CD4-positive, alpha-beta T cell (primary cell): ENCODE results near the gene TMEM208. TPM values are rescaled to one million over a fixed set of nuclear protein-coding genes. Genes with fewer than 3 reads are reported as not detected.
A peak's percentile ranks its signal among the peaks of the same experiment; 100 is the strongest.

ENCODE experiments used
- ATAC-seq: fragments of 200-7000 bp; cut with Tn5 transposase; one replicate; pipeline ENCODE4 v1.10.0; 2022; ENCODE audit warnings: mild to moderate bottlenecking; ENCODE audit not compliant: poor library complexity
- CTCF ChIA-PET: fragments of 350-600 bp; sonication (Branson Sonifier 250); formaldehyde crosslinking; loops from one replicate; lab custom pipeline; 2021; ENCODE audit warnings: antibody characterized with exemption, inconsistent platforms; lab: Charles Lee
- POLR2A ChIA-PET: fragments of 350-600 bp; sonication (Branson Sonifier 250); formaldehyde crosslinking; loops from one replicate; lab custom pipeline; 2021; ENCODE audit warnings: antibody characterized with exemption, inconsistent platforms; lab: Charles Lee
- DNase-seq, 14 experiments: peaks; one replicate each; pipeline ENCODE4 v3.0.0-alpha.2; 2013 to 2020; ENCODE audit warnings: mixed read lengths in 2 of 14
- H3K27ac ChIP-seq, 2 donors: one replicate each; pipeline versions ENCODE4 v1.5.1 to v1.7.0; 2013; ENCODE audit warnings: low read length in 2 of 2, low read depth in 1 of 2, mild to moderate bottlenecking in 1 of 2
- H3K27me3 ChIP-seq, 2 experiments: 1 replicate in 1 of 2; 2 replicates in 1 of 2; pipeline versions ENCODE4 v1.6.1 to v1.7.0; 2013; ENCODE audit warnings: low read length in 2 of 2, control low read depth in 1 of 2, mild to moderate bottlenecking in 1 of 2, moderate library complexity in 1 of 2; ENCODE audit not compliant: insufficient read depth in 2 of 2, control insufficient read depth in 1 of 2
- H3K36me3 ChIP-seq: one replicate; pipeline ENCODE4 v1.6.1; 2013; ENCODE audit warnings: low read length, control low read depth; ENCODE audit not compliant: insufficient read depth
- H3K4me1 ChIP-seq: one replicate; pipeline ENCODE4 v1.6.1; 2013; ENCODE audit warnings: low read length, control low read depth; ENCODE audit not compliant: insufficient read depth
- H3K4me3 ChIP-seq: one replicate; pipeline ENCODE4 v1.5.1; 2013; ENCODE audit warnings: mild to moderate bottlenecking, low read length, moderate library complexity
- H3K9me3 ChIP-seq, 2 experiments: 1 replicate in 1 of 2; 2 replicates in 1 of 2; pipeline versions ENCODE4 v1.6.1 to v1.7.0; 2013; ENCODE audit warnings: low read length in 2 of 2, mild to moderate bottlenecking in 2 of 2, control low read depth in 1 of 2, moderate library complexity in 1 of 2; ENCODE audit not compliant: control insufficient read depth in 1 of 2, insufficient read depth in 1 of 2
- H3K27ac Mint-ChIP-seq: one replicate; pipeline ENCODE4 v1.8.0; 2020; ENCODE audit warnings: mixed read lengths
- H3K27me3 Mint-ChIP-seq: one replicate; pipeline ENCODE4 v1.8.0; 2021; ENCODE audit warnings: mixed read lengths
- H3K36me3 Mint-ChIP-seq: one replicate; pipeline ENCODE4 v1.8.0; 2021; ENCODE audit warnings: low read depth, mixed read lengths
- H3K4me1 Mint-ChIP-seq: one replicate; pipeline ENCODE4 v1.8.0; 2021; ENCODE audit warnings: low read depth, mixed read lengths
- H3K4me3 Mint-ChIP-seq: one replicate; pipeline ENCODE4 v1.8.0; 2020; ENCODE audit warnings: mild to moderate bottlenecking, mixed read lengths
- H3K9me3 Mint-ChIP-seq: one replicate; pipeline ENCODE4 v1.8.0; 2020; ENCODE audit warnings: mixed read lengths
- intact Hi-C, 2 experiments: fragments of 100-400 bp; cut with DNase I in 1 of 2; cut with micrococcal nuclease in 1 of 2; formaldehyde crosslinking; loops; one replicate each; pipeline versions ENCODE4 v1.15.1 to v1.9.0; 2023 to 2025; cut with DNase I, micrococcal nuclease
- total RNA-seq, 174 experiments: library from RNA in 2 of 174; stranded (reverse) in 2 of 174; gene quantifications; one replicate each; pipeline ENCODE4 v1.2.3 and lab custom pipeline; 2021 to 2026
- TF ChIP-seq, protein P1 (sequence below): fragments of 200-600 bp; IDR thresholded peaks from one replicate; pipeline ENCODE4 v1.8.0; 2022; ENCODE audit warnings: antibody characterized with exemption, mild to moderate bottlenecking

The TMEM208 gene
- total RNA-seq, 2 experiments from 2014 or later = 35.8 to 37.6 TPM

DNA sequence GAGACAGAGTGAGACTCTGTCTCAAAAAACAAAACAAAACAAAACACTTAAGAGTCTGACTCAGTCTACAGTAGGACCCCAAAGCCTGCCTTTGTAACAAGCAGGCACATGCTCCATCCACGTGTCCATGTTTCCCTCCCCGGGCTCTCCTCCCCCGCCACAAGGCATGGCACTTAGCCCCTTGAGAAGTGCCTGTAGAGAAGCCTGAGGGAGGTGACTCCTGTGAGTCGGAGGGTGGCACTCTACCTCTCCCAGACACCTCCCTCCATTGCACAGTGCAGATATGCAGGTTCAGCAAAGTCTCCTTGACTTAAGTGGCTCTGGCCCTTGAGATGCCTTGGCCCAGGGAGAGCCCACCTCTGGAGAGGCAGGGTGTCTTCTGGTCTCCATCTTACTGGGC lies 13.6 kb downstream of the TMEM208 start:
- Histone ChIP-seq H3K4me1 (peaks cover 55% of the 10 kb centered on the region), H3K27me3 (no peaks in the 10 kb centered on the region), H3K36me3 (peaks cover 41% of the 10 kb centered on the region), H3K9me3 (no peaks in the 10 kb centered on the region), H3K27ac (peak overlapping the region in 1 of 2 donors; percentile 1), H3K4me3 (no peak overlapping the region)
- Mint-ChIP-seq H3K4me3 (no peak overlapping the region), H3K9me3 (no peaks in the 10 kb centered on the region), H3K4me1 (peaks cover 24% of the 10 kb centered on the region), H3K36me3 (peaks cover 36% of the 10 kb centered on the region), H3K27me3 (no peaks in the 10 kb centered on the region), H3K27ac (no peak overlapping the region)
- DNase-seq (peak in 1 of 14 experiments; percentile 6), ATAC-seq (no peak)
- TF ChIP-seq, protein P1, sequence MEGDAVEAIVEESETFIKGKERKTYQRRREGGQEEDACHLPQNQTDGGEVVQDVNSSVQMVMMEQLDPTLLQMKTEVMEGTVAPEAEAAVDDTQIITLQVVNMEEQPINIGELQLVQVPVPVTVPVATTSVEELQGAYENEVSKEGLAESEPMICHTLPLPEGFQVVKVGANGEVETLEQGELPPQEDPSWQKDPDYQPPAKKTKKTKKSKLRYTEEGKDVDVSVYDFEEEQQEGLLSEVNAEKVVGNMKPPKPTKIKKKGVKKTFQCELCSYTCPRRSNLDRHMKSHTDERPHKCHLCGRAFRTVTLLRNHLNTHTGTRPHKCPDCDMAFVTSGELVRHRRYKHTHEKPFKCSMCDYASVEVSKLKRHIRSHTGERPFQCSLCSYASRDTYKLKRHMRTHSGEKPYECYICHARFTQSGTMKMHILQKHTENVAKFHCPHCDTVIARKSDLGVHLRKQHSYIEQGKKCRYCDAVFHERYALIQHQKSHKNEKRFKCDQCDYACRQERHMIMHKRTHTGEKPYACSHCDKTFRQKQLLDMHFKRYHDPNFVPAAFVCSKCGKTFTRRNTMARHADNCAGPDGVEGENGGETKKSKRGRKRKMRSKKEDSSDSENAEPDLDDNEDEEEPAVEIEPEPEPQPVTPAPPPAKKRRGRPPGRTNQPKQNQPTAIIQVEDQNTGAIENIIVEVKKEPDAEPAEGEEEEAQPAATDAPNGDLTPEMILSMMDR = no peak
- POLR2A ChIA-PET = no interaction called here
- CTCF ChIA-PET = no interaction called here
- intact Hi-C loops = loop anchor here (10.0 kb wide), 2 partner anchors 564 to 844 kb away; partner anchors contain the start of genes NFATC3 (in 1 of the 2), RANBP10 (in 1 of the 2) and TSNAXIP1 (in 1 of the 2)

DNA sequence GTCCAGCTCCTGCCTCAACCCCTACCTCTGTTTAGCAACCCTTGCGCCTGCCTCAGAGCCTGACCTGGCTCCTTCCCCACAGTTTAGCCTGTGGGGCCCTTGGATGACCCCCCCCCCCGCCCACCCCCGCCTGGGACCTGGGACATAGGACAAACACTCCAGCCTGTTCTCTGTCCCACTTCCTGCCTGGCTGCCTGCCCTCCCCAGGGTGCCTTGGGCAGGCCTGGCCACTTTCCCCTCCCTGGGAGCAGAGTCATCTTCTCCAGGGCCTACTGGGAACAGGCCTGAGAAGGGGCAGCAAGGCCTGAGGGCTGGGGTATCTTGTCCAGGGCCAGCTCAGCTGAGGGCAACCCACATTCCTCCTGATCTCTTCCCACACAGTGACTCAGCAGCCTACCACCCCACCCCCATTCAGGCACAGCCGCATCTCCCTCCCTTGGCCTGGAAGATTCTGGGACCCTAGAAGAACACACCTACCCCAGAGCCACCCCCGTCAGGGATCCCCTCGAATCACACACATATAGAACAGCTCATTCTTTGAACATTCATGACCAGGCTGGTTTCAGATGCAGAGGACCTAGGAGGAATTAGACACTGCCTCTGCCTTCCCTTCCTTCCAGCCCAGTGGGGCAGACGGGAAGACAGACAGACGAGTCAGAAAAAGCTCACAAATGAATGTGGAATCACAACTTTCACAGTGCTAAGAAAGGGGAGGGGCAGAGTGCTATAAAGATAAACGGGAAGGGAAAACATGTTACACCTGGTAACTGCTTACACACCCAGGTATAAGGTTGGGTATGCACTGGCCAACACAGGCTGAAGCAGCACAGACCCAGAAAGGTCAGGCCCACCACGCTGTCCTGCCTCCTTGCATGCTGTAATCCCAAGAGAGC lies 14.3 kb downstream of the TMEM208 start:
- peaks cover 19% of the 10 kb centered on the region for H3K4me1 Mint-ChIP-seq
- intact Hi-C loops = loop anchor here (10.0 kb wide), 2 partner anchors 564 to 844 kb away; partner anchors contain the start of genes NFATC3 (in 1 of the 2), RANBP10 (in 1 of the 2) and TSNAXIP1 (in 1 of the 2)
- peak in 1 of 14 experiments; percentile 23 for DNase-seq
- no peaks in the 10 kb centered on the region for H3K27me3 Mint-ChIP-seq
- ChIA-PET POLR2A (no interaction called here), CTCF (no interaction called here)
- H3K4me3 Mint-ChIP-seq = no peak overlapping the region
- Histone ChIP-seq H3K4me1 (peaks cover 55% of the 10 kb centered on the region), H3K36me3 (peaks cover 34% of the 10 kb centered on the region), H3K9me3 (no peaks in the 10 kb centered on the region), H3K27ac (no peak overlapping the region), H3K27me3 (no peaks in the 10 kb centered on the region), H3K4me3 (no peak overlapping the region)
- TF ChIP-seq, protein P1 = no peak
- peak overlapping the region; percentile 46 for H3K27ac Mint-ChIP-seq
- no peaks in the 10 kb centered on the region for H3K9me3 Mint-ChIP-seq
- peaks cover 31% of the 10 kb centered on the region for H3K36me3 Mint-ChIP-seq
- no peak for ATAC-seq

DNA sequence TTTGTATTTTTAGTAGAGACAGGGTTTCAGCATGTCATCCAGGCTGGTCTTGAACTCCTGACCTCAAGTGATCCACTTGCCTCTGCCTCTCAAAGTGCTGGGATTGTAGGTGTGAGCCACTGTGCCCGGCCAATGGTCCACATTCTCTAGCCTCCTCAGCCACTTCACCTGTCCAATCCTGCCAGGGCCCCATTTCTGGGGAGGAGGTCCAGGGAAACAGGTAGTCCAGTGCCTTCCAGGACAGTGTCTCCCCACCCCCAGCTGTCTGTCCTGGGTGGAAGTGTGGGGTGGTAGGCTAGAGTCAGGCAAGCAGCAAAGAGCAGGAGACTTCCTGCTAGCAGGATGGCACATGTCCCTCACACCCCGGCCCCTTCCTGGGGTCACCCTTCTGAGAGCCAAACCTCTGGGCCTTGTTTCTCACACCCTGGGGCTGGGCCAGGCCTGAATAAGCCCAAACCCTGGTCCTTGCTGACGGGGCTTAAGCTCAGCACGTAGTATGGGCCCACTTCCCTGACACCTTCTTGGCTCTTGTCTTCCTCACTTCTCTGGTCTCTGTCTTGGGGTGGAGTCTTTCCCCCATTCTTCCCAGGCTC lies 15.3 kb downstream of the TMEM208 start:
- TF ChIP-seq, protein P1 = no peak
- no peak for DNase-seq
- CTCF ChIA-PET = interaction anchor here (0.8 kb wide), 1 partner anchor 15 kb away, joined by 3 read pairs; the partner anchor contains the start of gene TMEM208
- POLR2A ChIA-PET = no interaction called here
- Histone ChIP-seq H3K27ac (no peak overlapping the region), H3K4me1 (peaks cover 56% of the 10 kb centered on the region), H3K4me3 (no peak overlapping the region), H3K9me3 (no peaks in the 10 kb centered on the region), H3K27me3 (no peaks in the 10 kb centered on the region), H3K36me3 (peaks cover 27% of the 10 kb centered on the region)
- peaks cover 24% of the 10 kb centered on the region for H3K36me3 Mint-ChIP-seq
- intact Hi-C loops = loop anchor here (10.0 kb wide), 2 partner anchors 563 to 843 kb away; partner anchors contain the start of genes NFATC3 (in 1 of the 2), RANBP10 (in 1 of the 2) and TSNAXIP1 (in 1 of the 2)
- ATAC-seq = no peak
- H3K4me3 Mint-ChIP-seq = no peak overlapping the region
- H3K27ac Mint-ChIP-seq = peak overlapping the region; percentile 34
- H3K4me1 Mint-ChIP-seq = peaks cover 18% of the 10 kb centered on the region
- H3K9me3 Mint-ChIP-seq = no peaks in the 10 kb centered on the region
- H3K27me3 Mint-ChIP-seq = no peaks in the 10 kb centered on the region
